GM23338 (cell line): ENCODE results near the gene ANKS1B. TPM values are rescaled to one million over a fixed set of nuclear protein-coding genes. Genes with fewer than 3 reads are reported as not detected.

Source experiments
- ATAC-seq: fragments of 200-7000 bp; cut with Tn5 transposase; 3 replicates; pipeline ENCODE4 v1.9.1; 2020
- DNase-seq: peaks from one replicate; pipeline ENCODE4 v3.0.0-alpha.2; 2015; ENCODE audit warnings: low spot score
- H2AFZ ChIP-seq: fragments of 200-600 bp; sonication (generic); 2 replicates; pipeline ENCODE4 v1.8.0; 2016; ENCODE audit warnings: antibody characterized with exemption, mild to moderate bottlenecking, moderate library complexity
- H3F3A ChIP-seq: fragments of 200-600 bp; sonication (generic); replicated peaks from 2 replicates; pipeline ENCODE4 v1.8.0; 2017; ENCODE audit warnings: antibody characterized with exemption, mixed run types, low read depth
- H3K27ac ChIP-seq: fragments of 200-600 bp; sonication (generic); 2 replicates; pipeline ENCODE4 v1.6.1; 2016; ENCODE audit warnings: low read depth
- H3K27me3 ChIP-seq: fragments of 200-600 bp; sonication (generic); 2 replicates; pipeline ENCODE4 v1.8.0; 2016; ENCODE audit warnings: mild to moderate bottlenecking, mixed run types, moderate library complexity; ENCODE audit not compliant: insufficient read depth
- H3K36me3 ChIP-seq: fragments of 200-600 bp; sonication (generic); 2 replicates; pipeline ENCODE4 v1.8.0; 2016; ENCODE audit warnings: mild to moderate bottlenecking; ENCODE audit not compliant: insufficient read depth
- H3K4me1 ChIP-seq: fragments of 200-600 bp; sonication (generic); 2 replicates; pipeline ENCODE4 v1.8.0; 2016; ENCODE audit warnings: mild to moderate bottlenecking, moderate library complexity; ENCODE audit not compliant: insufficient read depth
- H3K4me2 ChIP-seq: fragments of 200-600 bp; sonication (generic); 2 replicates; pipeline ENCODE4 v1.7.1; 2017; ENCODE audit warnings: mixed run types
- H3K4me3 ChIP-seq: fragments of 200-600 bp; sonication (generic); 2 replicates; pipeline ENCODE4 v1.6.1; 2016; ENCODE audit warnings: mixed run types
- H3K79me2 ChIP-seq: fragments of 200-600 bp; sonication (generic); replicated peaks from 2 replicates; pipeline ENCODE4 v1.8.0; 2017; ENCODE audit warnings: mild to moderate bottlenecking; ENCODE audit not compliant: insufficient read depth
- H3K9me2 ChIP-seq: fragments of 200-600 bp; sonication (generic); 2 replicates; pipeline ENCODE4 v1.8.0; 2017; ENCODE audit not compliant: insufficient read depth
- H4K20me1 ChIP-seq: fragments of 200-600 bp; sonication (generic); replicated peaks from 2 replicates; pipeline ENCODE4 v1.8.0; 2017; ENCODE audit warnings: mild to moderate bottlenecking; ENCODE audit not compliant: insufficient read depth
- H3K27ac Mint-ChIP-seq: 2 replicates; pipeline ENCODE4 v1.8.0; 2020; ENCODE audit warnings: inconsistent platforms, mild to moderate bottlenecking, moderate library complexity, mixed read lengths
- H3K27me3 Mint-ChIP-seq: 3 replicates; pipeline ENCODE4 v1.8.0; 2022; ENCODE audit warnings: low read depth, mild to moderate bottlenecking, moderate library complexity, mixed read lengths, inconsistent platforms; ENCODE audit not compliant: insufficient read depth, poor library complexity
- H3K36me3 Mint-ChIP-seq: 3 replicates; pipeline ENCODE4 v1.8.0; 2021; ENCODE audit warnings: low read depth, mild to moderate bottlenecking, inconsistent platforms, moderate library complexity, mixed read lengths
- H3K4me1 Mint-ChIP-seq: 3 replicates; pipeline ENCODE4 v1.8.0; 2020; ENCODE audit warnings: mild to moderate bottlenecking, inconsistent platforms, mixed read lengths
- H3K4me3 Mint-ChIP-seq: 3 replicates; pipeline ENCODE4 v1.8.0; 2021; ENCODE audit warnings: moderate library complexity, mild to moderate bottlenecking, inconsistent platforms, mixed read lengths
- H3K9me3 Mint-ChIP-seq: 3 replicates; pipeline ENCODE4 v1.8.0; 2020; ENCODE audit warnings: moderate library complexity, mild to moderate bottlenecking, inconsistent platforms, mixed read lengths
- CREB1 ChIP-seq: fragments of 250-450 bp; sonication (Bioruptor Pico); IDR thresholded peaks from 2 replicates; pipeline ENCODE4 v1.5.0; 2020; ENCODE audit warnings: low read depth, mild to moderate bottlenecking, moderate library complexity
- CTCF ChIP-seq, 2 experiments: fragments of 200-600 bp in 1 of 2; sonication (generic) in 1 of 2; conservative IDR thresholded peaks; 2 replicates each; pipeline versions ENCODE4 v1.5.1 to v1.6.1; 2016 to 2017; ENCODE audit warnings: antibody characterized with exemption in 2 of 2, low read depth in 2 of 2, mild to moderate bottlenecking in 2 of 2, moderate library complexity in 1 of 2
- ETS1 ChIP-seq: IDR thresholded peaks from 2 replicates; pipeline ENCODE4 v1.6.1; 2016; ENCODE audit warnings: antibody characterized with exemption
- EZH2 ChIP-seq: fragments of 200-600 bp; sonication (generic); IDR thresholded peaks from one replicate; pipeline ENCODE4 v1.8.0; 2017; ENCODE audit warnings: antibody characterized with exemption, mild to moderate bottlenecking, low read depth; ENCODE audit not compliant: unreplicated experiment
- EZH2phosphoT487 ChIP-seq: fragments of 200-600 bp; sonication (generic); IDR thresholded peaks from one replicate; pipeline ENCODE4 v1.8.1; 2018; ENCODE audit warnings: antibody characterized with exemption; ENCODE audit not compliant: unreplicated experiment
- JUNB ChIP-seq: IDR thresholded peaks from one replicate; pipeline ENCODE4 v1.6.1; 2016; ENCODE audit warnings: antibody characterized with exemption; ENCODE audit not compliant: unreplicated experiment
- NANOG ChIP-seq: IDR thresholded peaks from 2 replicates; pipeline ENCODE4 v1.6.1; 2016; ENCODE audit warnings: antibody characterized with exemption, borderline replicate concordance
- POLR2AphosphoS5 ChIP-seq: IDR thresholded peaks from 2 replicates; pipeline ENCODE4 v1.6.1; 2016; ENCODE audit warnings: antibody characterized with exemption, low read depth
- REST ChIP-seq: IDR thresholded peaks from one replicate; pipeline ENCODE4 v1.6.1; 2018; ENCODE audit warnings: antibody characterized with exemption; ENCODE audit not compliant: unreplicated experiment
- STAT1 ChIP-seq: IDR thresholded peaks from one replicate; pipeline ENCODE4 v1.6.1; 2016; ENCODE audit warnings: antibody characterized with exemption; ENCODE audit not compliant: unreplicated experiment
- ZNF114 ChIP-seq: fragments of 250-450 bp; sonication (Bioruptor Pico); IDR thresholded peaks from 2 replicates; pipeline ENCODE4 v1.5.0; 2020; ENCODE audit warnings: mild to moderate bottlenecking, moderate library complexity
- ZNF331 ChIP-seq: fragments of 250-450 bp; sonication (Bioruptor Pico); IDR thresholded peaks from 2 replicates; pipeline ENCODE4 v1.5.0; 2020; ENCODE audit warnings: low read depth, mild to moderate bottlenecking, moderate library complexity
- polyA plus RNA-seq: library from polyadenylated mRNA; unstranded; fragments of >200 nt; fragmentation: Nextera tagmentation; extraction: Ambion mirVana; gene quantifications from 2 replicates; pipeline ENCODE4 v1.2.1, GENCODE V29; 2016
- total RNA-seq: library from RNA; depleted of rRNA; stranded (reverse); fragments of >200 nt; shearing (Covaris generic); gene quantifications from 2 replicates; pipeline ENCODE4 v1.2.3, GENCODE V29; 2014

Gene ANKS1B
- total and polyA plus RNA-seq, 2 experiments from 2014 or later = 4.3 to 5.8 TPM

GRCh38 chr12:98998697-98999299 is 985.9 kb downstream of the ANKS1B start:
- H3K4me1 ChIP-seq = no peaks in the 10 kb centered on the region
- Mint-ChIP-seq H3K4me1 (no peaks in the 10 kb centered on the region), H3K9me3 (no peaks in the 10 kb centered on the region), H3K27ac (no peak overlapping the region; the same call in 1 of the 2 replicates), H3K27me3 (no peaks in the 10 kb centered on the region), H3K4me3 (no peak overlapping the region), H3K36me3 (no peaks in the 10 kb centered on the region)
- H3K27me3 ChIP-seq = no peaks in the 10 kb centered on the region
- H3K36me3 ChIP-seq = no peaks in the 10 kb centered on the region
- H2AFZ ChIP-seq = no peak overlapping the region
- H3K27ac ChIP-seq = no peak overlapping the region
- ATAC-seq = peak; percentile 80
- no peak overlapping the region for H3K4me3 ChIP-seq
- H3F3A ChIP-seq = no peaks in the 10 kb centered on the region
- H4K20me1 ChIP-seq = no peaks in the 10 kb centered on the region
- TF ChIP-seq CTCF (conservative IDR thresholded peaks at IDR 0.05; ENCODE audit: low read depth in 2 of 2) (peak; percentile 76 to 83), NANOG (no peak)
- H3K9me2 ChIP-seq = no peaks in the 10 kb centered on the region
- H3K79me2 ChIP-seq = no peaks in the 10 kb centered on the region
- no peak overlapping the region for H3K4me2 ChIP-seq
- DNase-seq = peak; percentile 71

GRCh38 chr12:98997899-98998298 is 986.8 kb downstream of the ANKS1B start:
- H3F3A ChIP-seq = no peaks in the 10 kb centered on the region
- H4K20me1 ChIP-seq = no peaks in the 10 kb centered on the region
- H3K79me2 ChIP-seq = no peaks in the 10 kb centered on the region
- no peaks in the 10 kb centered on the region for H3K9me2 ChIP-seq
- no peaks in the 10 kb centered on the region for H3K27me3 ChIP-seq
- no peak for ATAC-seq
- no peaks in the 10 kb centered on the region for H3K4me1 ChIP-seq
- no peak overlapping the region for H3K4me2 ChIP-seq
- Mint-ChIP-seq H3K4me1 (no peaks in the 10 kb centered on the region), H3K4me3 (no peak overlapping the region), H3K9me3 (no peaks in the 10 kb centered on the region), H3K27ac (no peak overlapping the region), H3K36me3 (no peaks in the 10 kb centered on the region), H3K27me3 (no peaks in the 10 kb centered on the region)
- H2AFZ ChIP-seq = no peak overlapping the region
- H3K36me3 ChIP-seq = no peaks in the 10 kb centered on the region
- H3K4me3 ChIP-seq = no peak overlapping the region
- no peak for DNase-seq
- no peak overlapping the region for H3K27ac ChIP-seq
- TF ChIP-seq ETS1 (no peak), EZH2phosphoT487 (no peak), EZH2 (no peak), ZNF114 (CRISPR knock-in tag) (no peak), CTCF (conservative IDR thresholded peaks at IDR 0.05; ENCODE audit: low read depth in 2 of 2) (no peak), JUNB (no peak), CREB1 (CRISPR knock-in tag) (no peak), REST (no peak), ZNF331 (no peak), POLR2AphosphoS5 (no peak), STAT1 (no peak)
